GM08714 (cell line): ENCODE measurements around the gene COMMD10.

Experiments used
- H3K4me3 ChIP-seq: fragments of 200-500 bp; sonication (Bioruptor generic); 2 replicates; pipeline ENCODE4 v1.5.1; 2014; ENCODE audit warnings: mild to moderate bottlenecking, low read length, inconsistent platforms
- ZNF274 ChIP-seq: IDR thresholded peaks from 2 replicates; pipeline ENCODE4 v1.6.1; 2012; ENCODE audit warnings: mild to moderate bottlenecking, low read depth, low read length

COMMD10 gene

GRCh38 chr5:116225281-116225922 is 140.6 kb downstream of the COMMD10 start:
- no peak overlapping the region for H3K4me3 ChIP-seq
- TF ChIP-seq ZNF274, result no peak

- TF ChIP-seq ZNF274, result no peak
- no peak overlapping the region for H3K4me3 ChIP-seq
Measured at GRCh38 chr5:116229131-116229689, 144.4 kb downstream of the COMMD10 start.

- no peak overlapping the region for H3K4me3 ChIP-seq
- no peak for TF ChIP-seq ZNF274
Measured at GRCh38 chr5:116231288-116231687, 146.5 kb downstream of the COMMD10 start.

GRCh38 chr5:116234681-116235080 is 149.9 kb downstream of the COMMD10 start:
- TF ChIP-seq ZNF274, result no peak
- H3K4me3 ChIP-seq, result no peak overlapping the region

GRCh38 chr5:116237917-116238500 is 153.2 kb downstream of the COMMD10 start:
- no peak overlapping the region for H3K4me3 ChIP-seq
- no peak for TF ChIP-seq ZNF274

- no peak for TF ChIP-seq ZNF274
- H3K4me3 ChIP-seq, result no peak overlapping the region
Measured at GRCh38 chr5:116242343-116242742, 157.5 kb downstream of the COMMD10 start.

- no peak for TF ChIP-seq ZNF274
- no peak overlapping the region for H3K4me3 ChIP-seq
Measured at GRCh38 chr5:116248432-116248831, 163.6 kb downstream of the COMMD10 start.

- TF ChIP-seq ZNF274, result no peak
- no peak overlapping the region for H3K4me3 ChIP-seq
Measured at GRCh38 chr5:116249648-116250047, 164.8 kb downstream of the COMMD10 start.

- no peak for TF ChIP-seq ZNF274
- no peak overlapping the region for H3K4me3 ChIP-seq
Measured at GRCh38 chr5:116256717-116257116, 171.9 kb downstream of the COMMD10 start.

GRCh38 chr5:116265471-116265870 is 180.6 kb downstream of the COMMD10 start:
- no peak overlapping the region for H3K4me3 ChIP-seq
- TF ChIP-seq ZNF274, result no peak

- TF ChIP-seq ZNF274, result no peak
- no peak overlapping the region for H3K4me3 ChIP-seq
Measured at GRCh38 chr5:116271446-116272025, 186.7 kb downstream of the COMMD10 start.

- H3K4me3 ChIP-seq, result no peak overlapping the region
- no peak for TF ChIP-seq ZNF274
Measured at GRCh38 chr5:116272281-116272941, 187.6 kb downstream of the COMMD10 start.

- H3K4me3 ChIP-seq, result no peak overlapping the region
- no peak for TF ChIP-seq ZNF274
Measured at GRCh38 chr5:116273448-116274242, 188.8 kb downstream of the COMMD10 start.

- no peak for TF ChIP-seq ZNF274
- H3K4me3 ChIP-seq, result no peak overlapping the region
Measured at GRCh38 chr5:116274251-116274650, 189.4 kb downstream of the COMMD10 start.
